Nephron progenitor cell (in vitro differentiated cells): ENCODE measurements around the gene CTNNA3.

Experiments
- DNase-seq: peaks from one replicate; pipeline ENCODE4 v3.0.0; 2021
- H3K27ac Mint-ChIP-seq: 2 replicates; pipeline ENCODE4 v1.8.0; 2021; ENCODE audit warnings: mild to moderate bottlenecking, moderate library complexity, mixed read lengths
- H3K27me3 Mint-ChIP-seq: 2 replicates; pipeline ENCODE4 v1.8.0; 2021; ENCODE audit warnings: mild to moderate bottlenecking, low read depth, mixed read lengths; ENCODE audit not compliant: poor library complexity
- H3K36me3 Mint-ChIP-seq: 2 replicates; pipeline ENCODE4 v1.8.0; 2021; ENCODE audit warnings: low read depth, mixed read lengths
- H3K4me1 Mint-ChIP-seq: 2 replicates; pipeline ENCODE4 v1.8.0; 2021; ENCODE audit warnings: mixed read lengths
- H3K4me3 Mint-ChIP-seq: 2 replicates; pipeline ENCODE4 v1.8.0; 2021; ENCODE audit warnings: mild to moderate bottlenecking, moderate library complexity, mixed read lengths
- H3K9me3 Mint-ChIP-seq: 2 replicates; pipeline ENCODE4 v1.8.0; 2021; ENCODE audit warnings: mild to moderate bottlenecking, moderate library complexity, mixed read lengths
- TF ChIP-seq, protein P1 (sequence below): fragments of 200-600 bp; sonication (generic); IDR thresholded peaks from 2 replicates; pipeline ENCODE4 v1.5.0; 2021; ENCODE audit warnings: antibody characterized with exemption

Gene CTNNA3

DNA sequence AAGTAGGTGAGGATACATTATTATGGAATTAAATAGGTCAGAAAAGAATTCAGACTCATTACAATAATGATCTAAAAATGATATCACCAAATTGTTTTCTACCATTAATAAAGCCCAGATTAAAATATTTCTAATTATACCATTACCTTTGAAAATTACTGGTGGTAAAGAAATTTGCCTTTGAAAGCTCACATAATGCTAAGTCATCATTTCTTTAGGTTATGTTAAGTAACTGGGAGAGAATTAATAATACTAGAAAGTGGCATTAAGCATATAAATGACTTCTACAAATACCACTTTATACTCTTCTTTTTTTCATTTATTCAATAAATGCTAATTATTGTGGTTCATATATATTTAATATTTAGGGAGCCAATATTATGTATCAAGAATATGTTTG, 1411.4 kb downstream of the CTNNA3 start:
- no peaks in the 10 kb centered on the region for H3K4me1 Mint-ChIP-seq
- no peak overlapping the region for H3K4me3 Mint-ChIP-seq
- no peaks in the 10 kb centered on the region for H3K36me3 Mint-ChIP-seq
- H3K9me3 Mint-ChIP-seq, result no peaks in the 10 kb centered on the region
- TF ChIP-seq, protein P1, sequence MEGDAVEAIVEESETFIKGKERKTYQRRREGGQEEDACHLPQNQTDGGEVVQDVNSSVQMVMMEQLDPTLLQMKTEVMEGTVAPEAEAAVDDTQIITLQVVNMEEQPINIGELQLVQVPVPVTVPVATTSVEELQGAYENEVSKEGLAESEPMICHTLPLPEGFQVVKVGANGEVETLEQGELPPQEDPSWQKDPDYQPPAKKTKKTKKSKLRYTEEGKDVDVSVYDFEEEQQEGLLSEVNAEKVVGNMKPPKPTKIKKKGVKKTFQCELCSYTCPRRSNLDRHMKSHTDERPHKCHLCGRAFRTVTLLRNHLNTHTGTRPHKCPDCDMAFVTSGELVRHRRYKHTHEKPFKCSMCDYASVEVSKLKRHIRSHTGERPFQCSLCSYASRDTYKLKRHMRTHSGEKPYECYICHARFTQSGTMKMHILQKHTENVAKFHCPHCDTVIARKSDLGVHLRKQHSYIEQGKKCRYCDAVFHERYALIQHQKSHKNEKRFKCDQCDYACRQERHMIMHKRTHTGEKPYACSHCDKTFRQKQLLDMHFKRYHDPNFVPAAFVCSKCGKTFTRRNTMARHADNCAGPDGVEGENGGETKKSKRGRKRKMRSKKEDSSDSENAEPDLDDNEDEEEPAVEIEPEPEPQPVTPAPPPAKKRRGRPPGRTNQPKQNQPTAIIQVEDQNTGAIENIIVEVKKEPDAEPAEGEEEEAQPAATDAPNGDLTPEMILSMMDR, result no peak
- H3K27me3 Mint-ChIP-seq, result no peaks in the 10 kb centered on the region
- DNase-seq, result no peak
- no peak overlapping the region for H3K27ac Mint-ChIP-seq

GRCh38 chr10:66283874-66284464, 1412.0 kb downstream of the CTNNA3 start:
- H3K27me3 Mint-ChIP-seq, result no peaks in the 10 kb centered on the region
- no peaks in the 10 kb centered on the region for H3K36me3 Mint-ChIP-seq
- H3K4me3 Mint-ChIP-seq, result no peak overlapping the region
- no peak overlapping the region for H3K27ac Mint-ChIP-seq
- TF ChIP-seq, protein P1, result no peak
- H3K4me1 Mint-ChIP-seq, result no peaks in the 10 kb centered on the region
- DNase-seq, result no peak
- no peaks in the 10 kb centered on the region for H3K9me3 Mint-ChIP-seq

DNA sequence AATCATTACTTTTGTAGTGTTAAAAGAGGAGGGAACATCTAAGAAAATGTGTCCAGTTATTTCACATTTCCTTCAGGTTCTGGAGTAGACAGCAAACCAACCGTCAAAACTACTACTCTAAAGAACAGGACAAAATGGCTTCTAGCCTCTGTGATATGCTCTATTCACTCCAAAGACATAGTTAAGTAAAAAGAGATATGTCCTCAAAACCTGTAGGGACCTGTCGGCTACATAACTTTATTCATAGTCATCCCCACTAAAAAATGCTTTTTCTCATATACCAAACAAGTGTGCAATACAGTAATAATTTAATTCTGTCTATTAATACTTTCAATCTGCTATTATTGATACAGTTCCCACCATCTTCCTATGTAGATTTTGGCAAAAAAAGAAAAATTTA, 1412.9 kb downstream of the CTNNA3 start:
- Mint-ChIP-seq H3K4me1 (no peaks in the 10 kb centered on the region), H3K4me3 (no peak overlapping the region), H3K36me3 (no peaks in the 10 kb centered on the region), H3K9me3 (no peaks in the 10 kb centered on the region), H3K27me3 (no peaks in the 10 kb centered on the region), H3K27ac (no peak overlapping the region)
- TF ChIP-seq, protein P1, result no peak
- DNase-seq, result no peak

GRCh38 chr10:66281327-66281726, 1414.7 kb downstream of the CTNNA3 start:
- TF ChIP-seq, protein P1, result no peak
- no peak for DNase-seq
- Mint-ChIP-seq H3K4me1 (no peaks in the 10 kb centered on the region), H3K4me3 (no peak overlapping the region), H3K27me3 (no peaks in the 10 kb centered on the region), H3K27ac (no peak overlapping the region), H3K36me3 (no peaks in the 10 kb centered on the region), H3K9me3 (no peaks in the 10 kb centered on the region)

DNA sequence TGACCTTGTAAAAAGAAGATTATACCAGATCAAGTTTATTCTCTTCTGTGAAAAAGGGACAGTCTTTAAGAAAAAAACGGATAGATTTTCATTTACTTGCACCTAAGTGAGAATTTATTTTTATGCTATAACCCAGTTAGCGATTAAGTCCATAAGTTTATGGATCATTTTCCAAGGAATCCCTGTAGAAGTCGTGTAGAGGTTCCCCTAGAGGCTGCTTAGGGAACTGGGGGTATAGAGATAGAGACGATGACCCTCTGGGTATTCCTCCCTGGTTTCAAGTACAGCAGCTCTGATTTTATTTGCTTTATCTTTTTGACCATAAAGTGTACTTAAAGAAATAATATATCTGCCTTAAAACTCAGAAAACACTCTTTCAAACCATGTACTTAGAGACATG, 1418.5 kb downstream of the CTNNA3 start:
- no peaks in the 10 kb centered on the region for H3K27me3 Mint-ChIP-seq
- H3K27ac Mint-ChIP-seq, result no peak overlapping the region
- DNase-seq, result no peak
- H3K9me3 Mint-ChIP-seq, result no peaks in the 10 kb centered on the region
- no peak overlapping the region for H3K4me3 Mint-ChIP-seq
- no peaks in the 10 kb centered on the region for H3K36me3 Mint-ChIP-seq
- no peaks in the 10 kb centered on the region for H3K4me1 Mint-ChIP-seq
- TF ChIP-seq, protein P1, result peak; percentile 37

- no peaks in the 10 kb centered on the region for H3K9me3 Mint-ChIP-seq
- TF ChIP-seq, protein P1, result no peak
- H3K4me1 Mint-ChIP-seq, result peaks cover 9% of the 10 kb centered on the region
- no peak for DNase-seq
- H3K27me3 Mint-ChIP-seq, result no peaks in the 10 kb centered on the region
- no peak overlapping the region for H3K27ac Mint-ChIP-seq
- no peak overlapping the region for H3K4me3 Mint-ChIP-seq
- no peaks in the 10 kb centered on the region for H3K36me3 Mint-ChIP-seq
Observed at GRCh38 chr10:66273966-66274519, 1422.0 kb downstream of the CTNNA3 start.
